GM12891 (cell line): ENCODE measurements around the gene SCAMP1.

ENCODE experiments used
- PAX5 ChIP-seq: IDR thresholded peaks from 2 replicates; pipeline ENCODE4 v1.6.1; 2011; ENCODE audit warnings: low read length, moderate library complexity, mild to moderate bottlenecking; ENCODE audit not compliant: insufficient read depth, severe bottlenecking
- POLR2A ChIP-seq: IDR thresholded peaks from 2 replicates; pipeline ENCODE4 v1.6.1; 2011; ENCODE audit warnings: low read depth, low read length, control low read depth
- POLR2AphosphoS5 ChIP-seq: IDR thresholded peaks from 2 replicates; pipeline ENCODE4 v1.6.1; 2011; ENCODE audit warnings: low read depth, low read length, control low read depth
- POU2F2 ChIP-seq: IDR thresholded peaks from 2 replicates; pipeline ENCODE4 v1.6.1; 2011; ENCODE audit warnings: low read depth, mild to moderate bottlenecking, control low read depth, low read length, moderate library complexity
- SPI1 ChIP-seq: IDR thresholded peaks from 2 replicates; pipeline ENCODE4 v1.6.1; 2011; ENCODE audit warnings: low read depth, low read length, control low read depth
- TAF1 ChIP-seq: IDR thresholded peaks from 2 replicates; pipeline ENCODE4 v1.6.1; 2011; ENCODE audit warnings: low read depth, low read length, control low read depth

GRCh38 chr5:78373231-78373630 lies 12.8 kb downstream of the SCAMP1 start:
- TF ChIP-seq POLR2A = no peak
- TF ChIP-seq TAF1 = no peak
- TF ChIP-seq POLR2AphosphoS5 = no peak
- no peak for TF ChIP-seq POU2F2
- no peak for TF ChIP-seq SPI1
- no peak for TF ChIP-seq PAX5
